Keratinocyte (primary cell): ENCODE data around the gene PRSS36. TPM values are rescaled to one million over a fixed set of nuclear protein-coding genes. Genes with fewer than 3 reads are reported as not detected.

Experiments used
- DNase-seq: peaks from one replicate; pipeline ENCODE4 v3.0.0-alpha.2; 2011; ENCODE audit warnings: low read depth, missing footprints, low spot score
- FAIRE-seq: peaks from 2 replicates; lab custom pipeline; 2011; peaks lifted over from hg19 to GRCh38; lab: Jason Lieb, UNC
- H2AFZ ChIP-seq: 2 replicates; pipeline ENCODE4 v1.6.0; 2012; ENCODE audit warnings: low read length, control low read depth, inconsistent platforms; ENCODE audit not compliant: control insufficient read depth
- H3K27ac ChIP-seq: 2 replicates; pipeline ENCODE4 v1.5.1; 2011; ENCODE audit warnings: low read length; ENCODE audit not compliant: control insufficient read depth, insufficient read depth
- H3K27me3 ChIP-seq: 3 replicates; pipeline ENCODE4 v1.6.0; 2011; ENCODE audit warnings: low read length; ENCODE audit not compliant: control insufficient read depth, insufficient read depth; ENCODE audit errors: extremely low read depth
- H3K36me3 ChIP-seq, 2 experiments: 2 replicates in 1 of 2; 3 replicates in 1 of 2; pipeline ENCODE4 v1.5.1; 2011; ENCODE audit warnings: low read length in 2 of 2, mild to moderate bottlenecking in 1 of 2; ENCODE audit not compliant: control insufficient read depth in 2 of 2, insufficient read depth in 2 of 2; ENCODE audit errors: extremely low read depth in 1 of 2
- H3K4me1 ChIP-seq: 3 replicates; pipeline ENCODE4 v1.5.1; 2011; ENCODE audit warnings: low read length; ENCODE audit not compliant: control insufficient read depth, insufficient read depth; ENCODE audit errors: extremely low read depth
- H3K4me2 ChIP-seq: 3 replicates; pipeline ENCODE4 v1.6.0; 2011; ENCODE audit warnings: low read depth, low read length; ENCODE audit not compliant: control insufficient read depth, insufficient read depth; ENCODE audit errors: extremely low read depth
- H3K4me3 ChIP-seq, 3 experiments: fragments of 200-600 bp in 1 of 3; sonication (generic) in 1 of 3; 2 replicates in 2 of 3; 3 replicates in 1 of 3; pipeline ENCODE4 v1.5.1; 2011 to 2016; ENCODE audit warnings: low read length in 3 of 3, mild to moderate bottlenecking in 3 of 3, control low read depth in 2 of 3, inconsistent platforms in 1 of 3, low read depth in 1 of 3, mixed read lengths in 1 of 3, mixed run types in 1 of 3, moderate library complexity in 1 of 3; ENCODE audit not compliant: control insufficient read depth in 2 of 3, insufficient read depth in 2 of 3; ENCODE audit errors: extremely low read depth in 1 of 3
- H3K79me2 ChIP-seq: 2 replicates; pipeline ENCODE4 v1.6.0; 2012; ENCODE audit warnings: low read length; ENCODE audit not compliant: control insufficient read depth, insufficient read depth
- H3K9ac ChIP-seq: 3 replicates; pipeline ENCODE4 v1.6.0; 2011; ENCODE audit warnings: low read length; ENCODE audit not compliant: control insufficient read depth, insufficient read depth; ENCODE audit errors: extremely low read depth
- H3K9me1 ChIP-seq: 3 replicates; pipeline ENCODE4 v1.6.0; 2011; ENCODE audit warnings: low read length; ENCODE audit not compliant: control insufficient read depth, insufficient read depth; ENCODE audit errors: extremely low read depth
- H3K9me3 ChIP-seq: 2 replicates; pipeline ENCODE4 v1.5.1; 2012; ENCODE audit warnings: low read depth, low read length; ENCODE audit not compliant: control insufficient read depth
- H4K20me1 ChIP-seq: 3 replicates; pipeline ENCODE4 v1.6.0; 2011; ENCODE audit warnings: low read length; ENCODE audit not compliant: control insufficient read depth, insufficient read depth; ENCODE audit errors: extremely low read depth
- CTCF ChIP-seq, 3 experiments: IDR thresholded peaks in 1 of 3; conservative IDR thresholded peaks in 1 of 3; optimal IDR thresholded peaks in 1 of 3; 2 replicates in 2 of 3; 3 replicates in 1 of 3; pipeline versions ENCODE3 to v1.5.1; 2011; ENCODE audit warnings: low read length in 3 of 3, mild to moderate bottlenecking in 3 of 3, moderate library complexity in 2 of 3, control low read depth in 1 of 3, inconsistent platforms in 1 of 3; ENCODE audit not compliant: insufficient read depth in 2 of 3; ENCODE audit errors: extremely low read depth in 1 of 3
- EZH2 ChIP-seq: IDR thresholded peaks from one replicate; pipeline ENCODE4 v1.6.1; 2012; ENCODE audit warnings: inconsistent platforms, mild to moderate bottlenecking, low read length, moderate library complexity
- dilution Hi-C: fragments of 300-500 bp; cut with MboI; formaldehyde crosslinking; loops from one replicate; pipeline ENCODE4 v1.7.0; 2020; ENCODE audit warnings: low sequenced_read_pairs; ENCODE audit not compliant: extremely low pct_ligation_motif_present
- polyA plus RNA-seq, 5 experiments: library from polyadenylated mRNA; depleted of rRNA in 3 of 5; stranded (reverse) in 3 of 5; stranded (forward) in 1 of 5; unstranded in 1 of 5; fragments of >200 nt; gene quantifications; 1 replicate in 1 of 5; 2 replicates in 3 of 5; 3 replicates in 1 of 5; pipeline versions ENCODE4 v1.2.1 to v1.2.3, GENCODE V29; 2011 to 2012; ENCODE audit warnings: missing spikeins in 2 of 5, low read depth in 1 of 5, low replicate concordance in 1 of 5

The PRSS36 gene
- polyA plus RNA-seq, 1 donor (not counting 4 experiments of a cell fraction or from before 2014, with no cell fraction given), result 0.43 TPM

- Histone ChIP-seq H3K9ac (peak overlapping the region; percentile 86), H3K4me1 (peaks cover 9% of the 10 kb centered on the region), H4K20me1 (no peaks in the 10 kb centered on the region), H3K27ac (peak overlapping the region; percentile 82), H3K36me3 (peaks cover 6 to 7% of the 10 kb centered on the region in 2 experiments), H3K79me2 (peaks cover 23% of the 10 kb centered on the region), H3K4me2 (peak overlapping the region; percentile 90), H3K27me3 (no peaks in the 10 kb centered on the region), H3K4me3 (peak overlapping the region; percentile 73 to 92 (median 92)), H3K9me1 (no peaks in the 10 kb centered on the region), H3K9me3 (no peaks in the 10 kb centered on the region), H2AFZ (peak overlapping the region; percentile 93)
- FAIRE-seq (no peak), DNase-seq (no peak)
- TF ChIP-seq CTCF (optimal IDR thresholded peaks at IDR 0.05 in 1 of 3, IDR thresholded peaks at IDR 0.05 in 1 of 3, conservative IDR thresholded peaks at IDR 0.05 in 1 of 3; ENCODE audit: extremely low read depth in 1 of 3, insufficient read depth in 2 of 3, low read length in 3 of 3) (no peak), EZH2 (no peak)
- dilution Hi-C loops, result no loop called here
These were observed 55.8 kb downstream of the PRSS36 start for GRCh38 chr16:31094088-31094423.

- Histone ChIP-seq H3K4me1 (peaks cover 9% of the 10 kb centered on the region), H2AFZ (no peak overlapping the region), H3K27me3 (no peaks in the 10 kb centered on the region), H4K20me1 (no peaks in the 10 kb centered on the region), H3K9me3 (no peaks in the 10 kb centered on the region), H3K79me2 (peaks cover 28% of the 10 kb centered on the region), H3K4me3 (peak overlapping the region; percentile 73 to 92 (median 92)), H3K9me1 (no peaks in the 10 kb centered on the region), H3K4me2 (peak overlapping the region; percentile 90), H3K27ac (no peak overlapping the region), H3K36me3 (peaks cover 7 to 8% of the 10 kb centered on the region in 2 experiments), H3K9ac (peak overlapping the region; percentile 86)
- TF ChIP-seq EZH2 (no peak), CTCF (optimal IDR thresholded peaks at IDR 0.05 in 1 of 3, IDR thresholded peaks at IDR 0.05 in 1 of 3, conservative IDR thresholded peaks at IDR 0.05 in 1 of 3; ENCODE audit: extremely low read depth in 1 of 3, insufficient read depth in 2 of 3, low read length in 3 of 3) (no peak)
- dilution Hi-C loops, result no loop called here
- DNase-seq, result no peak
- FAIRE-seq, result no peak
These were observed 56.6 kb downstream of the PRSS36 start for GRCh38 chr16:31093132-31093703.
